ENCODE results near the gene RAPGEF6. TPM values are rescaled to one million over a fixed set of nuclear protein-coding genes. Genes with fewer than 3 reads are reported as not detected.

The RAPGEF6 gene
- total RNA-seq, 1 experiment from 2014 or later, result 20.8 TPM

GRCh38 chr5:131475541-131475941 is 159.5 kb downstream of the RAPGEF6 start:
- no peaks in the 10 kb centered on the region; the same call in 1 of the 2 replicates for H3K4me1 ChIP-seq (replicated peaks)
- no peaks in the 10 kb centered on the region for H3K27me3 ChIP-seq (replicated peaks)
- peak overlapping the region; percentile 6; the same call in 1 of the 2 replicates for H3K27ac ChIP-seq
- DNase-seq (ENCODE audit: low read depth in 1 of 2, low spot score in 2 of 2), result peak in 1 of 2 experiments; percentile 11
- no peak overlapping the region for H3K4me3 ChIP-seq
- H3K9me3 ChIP-seq (replicated peaks), result no peaks in the 10 kb centered on the region
- H3K36me3 ChIP-seq, result peaks cover 10% of the 10 kb centered on the region; the same call in 1 of the 2 replicates

DNA sequence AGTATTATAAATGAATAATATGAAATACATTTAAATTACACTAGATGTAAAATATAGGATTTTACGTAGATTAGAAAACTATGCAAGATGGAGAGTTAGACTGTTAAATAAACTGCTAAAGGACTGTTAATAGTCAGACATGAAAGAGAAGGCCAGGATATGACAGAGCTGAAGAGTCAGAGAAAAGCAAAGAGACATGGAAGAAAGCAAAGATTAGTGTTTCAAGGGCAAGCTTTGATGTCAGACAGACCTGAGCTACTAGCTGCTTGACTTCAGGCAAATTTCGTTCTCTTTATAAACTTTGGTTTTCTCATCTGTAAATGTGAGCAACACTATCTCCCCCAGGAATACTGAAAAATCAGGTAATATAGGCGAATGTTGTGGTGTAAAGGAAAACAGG is 161.3 kb downstream of the RAPGEF6 start:
- no peaks in the 10 kb centered on the region for H3K27me3 ChIP-seq (replicated peaks)
- H3K4me3 ChIP-seq, result no peak overlapping the region
- H3K4me1 ChIP-seq (replicated peaks), result no peaks in the 10 kb centered on the region; the same call in 1 of the 2 replicates
- H3K36me3 ChIP-seq, result peaks cover 6% of the 10 kb centered on the region; the same call in 1 of the 2 replicates
- DNase-seq (ENCODE audit: low read depth in 1 of 2, low spot score in 2 of 2), result no peak
- H3K27ac ChIP-seq, result no peak overlapping the region
- H3K9me3 ChIP-seq (replicated peaks), result no peaks in the 10 kb centered on the region

GRCh38 chr5:131466171-131466766 is 168.8 kb downstream of the RAPGEF6 start:
- Histone ChIP-seq H3K4me3 (no peak overlapping the region), H3K27ac (no peak overlapping the region), H3K27me3 (replicated peaks) (no peaks in the 10 kb centered on the region), H3K4me1 (replicated peaks) (no peaks in the 10 kb centered on the region), H3K9me3 (replicated peaks) (no peaks in the 10 kb centered on the region), H3K36me3 (0 out of 2 replicates have a peak, but pooled peaks cover 11% of the 10 kb centered on the region)
- DNase-seq (ENCODE audit: low read depth in 1 of 2, low spot score in 2 of 2), result no peak

- no peaks in the 10 kb centered on the region for H3K27me3 ChIP-seq (replicated peaks)
- 0 out of 2 replicates have a peak, but pooled peaks cover 14% of the 10 kb centered on the region for H3K36me3 ChIP-seq
- no peaks in the 10 kb centered on the region for H3K9me3 ChIP-seq (replicated peaks)
- H3K4me3 ChIP-seq, result no peak overlapping the region
- H3K4me1 ChIP-seq (replicated peaks), result no peaks in the 10 kb centered on the region
- DNase-seq (ENCODE audit: low read depth in 1 of 2, low spot score in 2 of 2), result no peak
- H3K27ac ChIP-seq, result no peak overlapping the region
Measured at GRCh38 chr5:131463656-131464055, 171.4 kb downstream of the RAPGEF6 start.

GRCh38 chr5:131462454-131462853 is 172.6 kb downstream of the RAPGEF6 start:
- H3K27me3 ChIP-seq (replicated peaks), result no peaks in the 10 kb centered on the region
- H3K4me1 ChIP-seq (replicated peaks), result no peaks in the 10 kb centered on the region
- no peak overlapping the region for H3K4me3 ChIP-seq
- 0 out of 2 replicates have a peak, but pooled peaks cover 14% of the 10 kb centered on the region for H3K36me3 ChIP-seq
- H3K9me3 ChIP-seq (replicated peaks), result no peaks in the 10 kb centered on the region
- H3K27ac ChIP-seq, result no peak overlapping the region
- no peak for DNase-seq (ENCODE audit: low read depth in 1 of 2, low spot score in 2 of 2)

GRCh38 chr5:131461742-131462141 is 173.3 kb downstream of the RAPGEF6 start:
- Histone ChIP-seq H3K4me1 (replicated peaks) (no peaks in the 10 kb centered on the region), H3K4me3 (no peak overlapping the region), H3K27me3 (replicated peaks) (no peaks in the 10 kb centered on the region), H3K9me3 (replicated peaks) (no peaks in the 10 kb centered on the region), H3K36me3 (0 out of 2 replicates have a peak, but pooled peaks cover 9% of the 10 kb centered on the region), H3K27ac (no peak overlapping the region)
- no peak for DNase-seq (ENCODE audit: low read depth in 1 of 2, low spot score in 2 of 2)

GRCh38 chr5:131460867-131461572 is 174.0 kb downstream of the RAPGEF6 start:
- H3K27ac ChIP-seq, result no peak overlapping the region
- H3K4me1 ChIP-seq (replicated peaks), result no peaks in the 10 kb centered on the region
- H3K36me3 ChIP-seq, result peaks cover 9% of the 10 kb centered on the region; the same call in 1 of the 2 replicates
- DNase-seq (ENCODE audit: low read depth in 1 of 2, low spot score in 2 of 2), result no peak
- H3K4me3 ChIP-seq, result no peak overlapping the region
- H3K27me3 ChIP-seq (replicated peaks), result no peaks in the 10 kb centered on the region
- H3K9me3 ChIP-seq (replicated peaks), result no peaks in the 10 kb centered on the region

GRCh38 chr5:131460133-131460532 is 174.9 kb downstream of the RAPGEF6 start:
- DNase-seq (ENCODE audit: low read depth in 1 of 2, low spot score in 2 of 2), result no peak
- Histone ChIP-seq H3K36me3 (peaks cover 17% of the 10 kb centered on the region), H3K4me3 (no peak overlapping the region), H3K9me3 (replicated peaks) (no peaks in the 10 kb centered on the region), H3K27ac (no peak overlapping the region), H3K4me1 (replicated peaks) (no peaks in the 10 kb centered on the region), H3K27me3 (replicated peaks) (no peaks in the 10 kb centered on the region)

- DNase-seq (ENCODE audit: low read depth in 1 of 2, low spot score in 2 of 2), result no peak
- Histone ChIP-seq H3K27ac (no peak overlapping the region), H3K36me3 (peaks cover 27% of the 10 kb centered on the region), H3K4me3 (no peak overlapping the region), H3K4me1 (replicated peaks) (no peaks in the 10 kb centered on the region), H3K9me3 (replicated peaks) (no peaks in the 10 kb centered on the region), H3K27me3 (replicated peaks) (no peaks in the 10 kb centered on the region)
Measured at GRCh38 chr5:131459216-131459615, 175.8 kb downstream of the RAPGEF6 start.

- Histone ChIP-seq H3K4me3 (no peak overlapping the region), H3K9me3 (replicated peaks) (no peaks in the 10 kb centered on the region), H3K36me3 (peaks cover 32% of the 10 kb centered on the region), H3K27ac (no peak overlapping the region), H3K4me1 (replicated peaks) (no peaks in the 10 kb centered on the region), H3K27me3 (replicated peaks) (no peaks in the 10 kb centered on the region)
- no peak for DNase-seq (ENCODE audit: low read depth in 1 of 2, low spot score in 2 of 2)
Measured at GRCh38 chr5:131457193-131457592, 177.8 kb downstream of the RAPGEF6 start.

- peaks cover 38% of the 10 kb centered on the region for H3K36me3 ChIP-seq
- H3K4me1 ChIP-seq (replicated peaks), result no peaks in the 10 kb centered on the region
- H3K27me3 ChIP-seq (replicated peaks), result no peaks in the 10 kb centered on the region
- DNase-seq (ENCODE audit: low read depth in 1 of 2, low spot score in 2 of 2), result no peak
- no peak overlapping the region for H3K27ac ChIP-seq
- H3K9me3 ChIP-seq (replicated peaks), result no peaks in the 10 kb centered on the region
- H3K4me3 ChIP-seq, result no peak overlapping the region
Measured at GRCh38 chr5:131450941-131451340, 184.1 kb downstream of the RAPGEF6 start.

- Histone ChIP-seq H3K4me1 (replicated peaks) (no peaks in the 10 kb centered on the region), H3K9me3 (replicated peaks) (no peaks in the 10 kb centered on the region), H3K27ac (no peak overlapping the region), H3K36me3 (peaks cover 42% of the 10 kb centered on the region), H3K27me3 (replicated peaks) (no peaks in the 10 kb centered on the region), H3K4me3 (no peak overlapping the region)
- no peak for DNase-seq (ENCODE audit: low read depth in 1 of 2, low spot score in 2 of 2)
Measured at GRCh38 chr5:131441184-131441583, 193.8 kb downstream of the RAPGEF6 start.

GRCh38 chr5:131436081-131436480 is 198.9 kb downstream of the RAPGEF6 start:
- Histone ChIP-seq H3K36me3 (peaks cover 72% of the 10 kb centered on the region), H3K9me3 (replicated peaks) (no peaks in the 10 kb centered on the region), H3K4me3 (no peak overlapping the region), H3K4me1 (replicated peaks) (no peaks in the 10 kb centered on the region), H3K27ac (no peak overlapping the region), H3K27me3 (replicated peaks) (no peaks in the 10 kb centered on the region)
- DNase-seq (ENCODE audit: low read depth in 1 of 2, low spot score in 2 of 2), result no peak

- H3K4me1 ChIP-seq (replicated peaks), result no peaks in the 10 kb centered on the region
- DNase-seq (ENCODE audit: low read depth in 1 of 2, low spot score in 2 of 2), result no peak
- H3K36me3 ChIP-seq, result peaks cover 72% of the 10 kb centered on the region
- no peak overlapping the region for H3K27ac ChIP-seq
- no peak overlapping the region for H3K4me3 ChIP-seq
- H3K27me3 ChIP-seq (replicated peaks), result no peaks in the 10 kb centered on the region
- H3K9me3 ChIP-seq (replicated peaks), result no peaks in the 10 kb centered on the region
Measured at GRCh38 chr5:131433109-131433508, 201.9 kb downstream of the RAPGEF6 start.

Measured in SJSA1 (cell line).